ENCODE results near the gene DNAH12. TPM values are rescaled to one million over a fixed set of nuclear protein-coding genes. Genes with fewer than 3 reads are reported as not detected.

DNAH12 gene, protein sequence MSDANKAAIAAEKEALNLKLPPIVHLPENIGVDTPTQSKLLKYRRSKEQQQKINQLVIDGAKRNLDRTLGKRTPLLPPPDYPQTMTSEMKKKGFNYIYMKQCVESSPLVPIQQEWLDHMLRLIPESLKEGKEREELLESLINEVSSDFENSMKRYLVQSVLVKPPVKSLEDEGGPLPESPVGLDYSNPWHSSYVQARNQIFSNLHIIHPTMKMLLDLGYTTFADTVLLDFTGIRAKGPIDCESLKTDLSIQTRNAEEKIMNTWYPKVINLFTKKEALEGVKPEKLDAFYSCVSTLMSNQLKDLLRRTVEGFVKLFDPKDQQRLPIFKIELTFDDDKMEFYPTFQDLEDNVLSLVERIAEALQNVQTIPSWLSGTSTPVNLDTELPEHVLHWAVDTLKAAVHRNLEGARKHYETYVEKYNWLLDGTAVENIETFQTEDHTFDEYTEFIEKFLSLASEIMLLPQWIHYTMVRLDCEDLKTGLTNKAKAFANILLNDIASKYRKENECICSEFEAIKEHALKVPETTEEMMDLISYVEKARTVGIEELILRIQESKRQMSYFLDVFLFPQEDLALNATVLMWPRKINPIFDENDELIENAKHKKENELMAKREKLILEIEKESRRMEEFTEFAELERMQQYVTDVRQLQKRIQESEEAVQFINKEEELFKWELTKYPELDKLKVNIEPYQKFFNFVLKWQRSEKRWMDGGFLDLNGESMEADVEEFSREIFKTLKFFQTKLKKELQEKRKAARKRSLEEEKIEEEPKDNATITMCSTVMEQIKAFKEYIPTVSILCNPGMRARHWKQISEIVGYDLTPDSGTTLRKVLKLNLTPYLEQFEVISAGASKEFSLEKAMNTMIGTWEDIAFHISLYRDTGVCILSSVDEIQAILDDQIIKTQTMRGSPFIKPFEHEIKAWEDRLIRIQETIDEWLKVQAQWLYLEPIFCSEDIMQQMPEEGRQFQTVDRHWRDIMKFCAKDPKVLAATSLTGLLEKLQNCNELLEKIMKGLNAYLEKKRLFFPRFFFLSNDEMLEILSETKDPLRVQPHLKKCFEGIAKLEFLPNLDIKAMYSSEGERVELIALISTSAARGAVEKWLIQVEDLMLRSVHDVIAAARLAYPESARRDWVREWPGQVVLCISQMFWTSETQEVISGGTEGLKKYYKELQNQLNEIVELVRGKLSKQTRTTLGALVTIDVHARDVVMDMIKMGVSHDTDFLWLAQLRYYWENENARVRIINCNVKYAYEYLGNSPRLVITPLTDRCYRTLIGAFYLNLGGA (N-terminal part only)
- 0.21 TPM for total RNA-seq

DNA sequence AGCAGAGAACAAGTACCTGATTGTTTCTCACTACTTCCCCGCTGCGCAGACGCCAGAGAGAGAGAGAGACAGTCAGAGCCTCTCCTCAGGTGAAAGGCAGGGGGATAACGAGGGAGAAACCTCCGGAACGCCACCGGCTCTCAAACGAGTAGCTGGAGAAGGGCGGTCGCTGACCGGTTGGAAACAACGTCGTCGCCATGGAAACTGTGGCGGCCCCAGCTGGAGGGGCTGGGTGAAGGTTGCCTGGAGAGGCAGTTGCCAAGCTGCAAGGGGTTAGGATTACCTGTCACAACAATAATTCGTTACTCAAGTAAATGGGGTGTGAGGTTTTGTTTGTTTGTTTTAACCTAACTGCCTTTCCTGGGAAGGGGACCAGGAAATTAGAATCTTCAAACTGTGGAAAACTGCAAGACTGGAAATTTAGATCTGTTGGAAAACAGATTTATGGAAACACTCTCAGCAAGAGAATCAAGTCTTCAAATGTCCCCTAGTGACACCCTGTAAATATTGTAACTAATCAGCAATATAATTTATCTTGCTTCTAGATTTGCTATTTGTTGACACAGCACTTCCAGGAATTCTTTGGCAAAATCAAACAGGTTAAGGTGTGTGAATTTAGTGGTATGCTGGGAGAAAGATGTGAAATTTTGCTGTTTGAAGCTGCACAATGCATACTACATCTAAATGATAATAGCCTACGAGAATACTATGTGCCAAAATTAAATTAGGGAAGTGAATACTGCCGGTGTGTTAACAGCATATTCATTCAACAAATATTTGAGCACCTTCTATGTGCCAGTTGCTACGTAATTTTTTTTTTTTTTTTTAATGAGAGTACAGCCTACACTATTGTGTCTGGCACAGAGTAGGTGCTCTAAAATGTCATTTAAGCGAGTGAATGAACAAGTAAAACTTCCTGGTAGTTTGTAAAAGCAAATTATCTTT lies at the start of gene DNAH12:
Gene DNAH12 (minus strand): TSS at position 164 of the 945 bp plus-strand sequence. CDS start 1,474 bp downstream, outside the sequence.
- peak; percentile 81 for DNase-seq

DNA sequence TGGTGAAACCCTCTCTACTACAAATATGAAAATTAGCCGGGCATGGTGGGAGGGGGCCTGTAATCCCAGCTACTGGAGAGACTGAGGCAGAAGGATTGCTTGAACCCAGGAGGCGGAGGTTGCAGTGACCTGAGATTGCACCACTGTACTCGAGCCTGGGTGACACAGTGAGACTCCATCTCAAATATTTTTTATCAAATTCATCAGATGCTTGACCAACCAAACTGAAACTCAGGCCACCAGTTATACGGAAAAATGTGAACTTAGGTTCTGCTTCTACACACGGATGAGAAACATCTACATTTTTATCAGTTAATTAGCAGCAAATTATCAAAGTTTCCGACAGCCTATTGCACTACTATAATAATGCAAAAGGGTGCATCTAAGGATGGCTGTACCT lies 48.2 kb upstream of the DNAH12 start:
- DNase-seq, result no peak

DNA sequence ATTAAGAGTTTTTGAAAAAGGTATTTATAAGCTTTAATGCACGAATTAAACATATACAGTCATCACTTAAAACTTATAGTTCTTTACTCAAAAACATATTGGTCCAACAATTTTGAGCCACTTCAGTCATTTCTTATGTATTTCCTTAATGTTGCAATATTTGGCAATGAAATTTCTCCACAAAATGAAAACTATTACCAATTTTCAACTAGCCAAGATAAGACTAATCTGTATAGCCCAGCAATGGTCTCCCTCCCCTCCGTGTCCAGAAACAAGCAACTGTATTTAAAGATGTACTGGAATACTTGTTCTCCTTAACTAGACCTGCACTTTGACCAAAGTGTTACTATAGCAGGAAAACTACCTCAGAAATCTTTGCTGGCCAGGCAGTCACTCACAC lies 43.8 kb upstream of the DNAH12 start:
- DNase-seq, result no peak

DNA sequence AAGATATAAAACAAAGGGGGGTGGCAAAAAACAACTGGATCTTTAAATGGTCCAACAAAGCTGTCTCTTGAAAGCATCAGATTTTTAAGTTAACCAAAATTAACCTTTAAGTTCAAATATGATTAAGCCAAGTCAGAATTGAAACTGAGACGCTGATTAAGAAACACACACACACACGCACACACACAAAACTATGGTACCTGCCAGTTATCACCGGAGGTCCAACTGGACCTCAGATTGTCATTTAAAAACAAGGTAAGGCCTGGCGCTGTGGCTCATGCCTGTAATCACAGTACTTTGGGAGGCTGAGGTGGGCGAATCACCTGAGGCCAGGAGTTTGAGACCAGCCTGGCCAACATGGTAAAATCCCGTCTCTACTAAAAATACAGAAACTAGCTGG lies 42.6 kb upstream of the DNAH12 start:
- DNase-seq, result no peak

DNA sequence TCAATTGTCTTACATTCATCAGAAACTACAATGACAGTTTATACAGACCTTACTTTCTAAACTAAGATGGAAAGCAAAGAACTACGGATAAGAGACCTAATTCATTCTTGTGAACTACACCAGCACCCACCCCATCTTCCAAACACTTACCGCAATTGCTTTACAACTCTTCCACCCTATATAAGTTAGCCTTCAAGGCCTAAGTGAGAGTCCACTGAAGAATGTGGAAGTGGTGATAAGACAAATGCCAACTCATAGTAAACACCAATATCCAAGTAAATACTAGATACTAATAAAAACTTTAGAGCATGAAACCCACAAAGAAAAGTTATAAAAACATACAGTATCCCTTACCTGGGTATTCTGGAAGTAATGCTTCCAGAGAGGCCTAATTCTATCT lies 39.4 kb upstream of the DNAH12 start:
- DNase-seq, result no peak

DNA sequence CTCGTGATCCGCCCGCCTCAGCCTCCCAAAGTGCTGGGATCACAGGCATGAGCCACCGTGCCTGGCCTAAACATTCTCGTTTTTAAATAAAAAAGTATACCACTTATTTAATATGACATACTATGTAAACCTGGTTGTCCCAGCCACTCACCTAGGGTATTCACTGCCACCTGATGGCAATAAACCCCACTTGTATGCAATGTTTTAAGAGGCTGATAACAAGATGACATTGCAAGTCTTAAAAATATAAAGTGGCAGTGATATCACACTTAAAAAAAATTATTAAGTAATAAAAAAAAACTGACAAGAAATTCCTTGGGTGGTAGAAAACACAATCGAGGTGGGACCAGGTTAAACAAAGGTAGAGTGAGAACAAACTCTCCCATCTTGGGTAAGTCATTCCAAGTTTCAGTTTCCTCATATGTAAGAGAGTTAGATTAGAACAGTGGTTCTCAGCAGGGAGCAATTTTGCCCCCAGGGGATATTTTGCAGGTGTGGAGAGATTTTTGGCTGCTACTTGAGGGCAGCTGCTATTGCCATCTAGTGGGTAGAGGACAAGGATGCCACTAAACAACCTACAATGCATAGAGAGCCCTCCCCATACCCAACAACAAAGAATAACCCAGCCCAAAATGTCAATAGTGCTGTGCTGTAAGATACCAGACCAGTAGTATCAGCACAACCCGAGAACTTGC lies 38.5 kb upstream of the DNAH12 start:
- DNase-seq, result no peak

DNA sequence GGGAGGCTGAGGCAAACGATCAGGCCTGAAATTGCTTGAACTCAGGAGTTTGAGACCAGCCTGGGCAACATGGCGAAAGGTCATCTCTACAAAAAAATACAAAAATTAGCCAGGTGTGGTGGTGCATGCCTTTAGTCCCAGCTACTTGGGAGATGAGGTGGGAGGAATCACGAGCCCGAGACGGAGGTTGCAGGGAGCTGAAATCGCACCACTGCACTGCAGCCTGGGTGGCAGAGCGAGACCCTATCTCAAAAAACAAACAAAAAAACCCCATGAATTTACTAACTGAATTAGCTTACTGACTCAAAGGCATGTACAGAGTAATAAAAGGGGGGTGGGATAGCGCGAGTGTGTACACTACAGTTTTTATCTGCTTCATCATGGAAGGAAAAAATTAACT lies 33.7 kb upstream of the DNAH12 start:
- DNase-seq, result no peak

DNA sequence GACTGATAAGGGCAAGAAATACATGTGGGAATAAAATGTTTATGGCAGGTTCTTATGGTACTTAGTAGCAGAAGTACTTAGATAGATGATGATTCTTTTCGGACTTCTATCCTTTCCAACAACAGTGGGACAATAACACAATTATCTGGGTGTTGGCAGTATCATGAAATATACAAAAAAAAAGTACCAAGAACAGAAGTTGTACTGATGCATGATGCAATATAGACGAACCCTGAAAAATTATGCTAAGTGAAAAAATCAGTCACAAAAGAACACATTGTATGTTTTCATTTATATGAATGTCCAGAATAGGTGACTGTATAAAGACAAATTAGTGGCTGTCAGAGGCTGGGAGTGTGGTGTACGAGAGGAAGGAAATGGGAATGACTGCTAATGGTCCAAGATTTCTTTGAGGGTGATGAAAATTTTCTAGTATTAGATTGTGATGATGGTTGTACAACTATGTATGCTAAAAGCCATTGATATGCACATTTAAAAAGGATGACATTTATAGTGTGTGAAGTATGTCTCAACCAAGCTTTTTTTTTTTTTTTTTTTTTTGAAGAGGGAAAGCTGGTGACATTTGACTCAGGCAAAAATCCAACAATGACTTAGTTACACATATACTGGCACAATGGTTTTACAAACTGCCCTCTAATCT lies 32.0 kb upstream of the DNAH12 start:
- DNase-seq, result no peak

DNA sequence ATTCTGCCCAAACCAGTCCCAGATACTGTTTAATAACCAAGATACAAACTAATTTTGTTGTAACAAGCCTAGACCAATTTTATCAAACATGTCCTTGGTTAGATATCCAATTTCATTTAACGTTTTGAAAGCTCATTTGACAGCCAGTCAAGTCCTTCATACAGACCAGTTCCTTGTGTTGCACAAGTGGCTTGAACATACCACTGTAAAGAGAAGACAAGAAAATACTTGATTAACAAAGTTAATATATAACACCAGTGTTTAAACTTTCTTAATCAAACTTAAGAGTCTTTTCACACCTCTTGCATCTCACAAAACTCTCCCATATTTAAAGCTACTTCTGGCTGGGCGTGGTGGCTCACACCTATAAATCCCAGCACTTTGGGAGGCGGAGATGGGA lies 28.0 kb upstream of the DNAH12 start:
- DNase-seq, result no peak

DNA sequence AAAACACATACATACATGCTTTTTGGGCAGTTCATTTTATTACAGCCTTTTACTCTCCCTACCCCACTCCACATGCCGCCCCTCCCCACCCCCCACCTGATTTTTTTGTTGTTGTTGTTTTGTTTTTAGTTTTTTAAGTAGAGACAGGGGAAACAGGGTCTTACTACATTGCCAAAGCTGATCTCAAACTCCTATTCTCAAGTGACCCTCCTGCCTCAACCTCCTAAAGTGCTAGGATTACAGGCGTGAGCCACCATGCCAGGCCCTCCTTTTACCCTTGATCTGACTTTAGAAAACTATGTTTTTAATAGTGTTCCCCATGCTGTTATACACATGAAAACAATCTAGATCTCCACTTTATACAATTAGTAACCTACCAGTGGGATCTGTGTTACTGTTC lies 26.7 kb upstream of the DNAH12 start:
- DNase-seq, result no peak

DNA sequence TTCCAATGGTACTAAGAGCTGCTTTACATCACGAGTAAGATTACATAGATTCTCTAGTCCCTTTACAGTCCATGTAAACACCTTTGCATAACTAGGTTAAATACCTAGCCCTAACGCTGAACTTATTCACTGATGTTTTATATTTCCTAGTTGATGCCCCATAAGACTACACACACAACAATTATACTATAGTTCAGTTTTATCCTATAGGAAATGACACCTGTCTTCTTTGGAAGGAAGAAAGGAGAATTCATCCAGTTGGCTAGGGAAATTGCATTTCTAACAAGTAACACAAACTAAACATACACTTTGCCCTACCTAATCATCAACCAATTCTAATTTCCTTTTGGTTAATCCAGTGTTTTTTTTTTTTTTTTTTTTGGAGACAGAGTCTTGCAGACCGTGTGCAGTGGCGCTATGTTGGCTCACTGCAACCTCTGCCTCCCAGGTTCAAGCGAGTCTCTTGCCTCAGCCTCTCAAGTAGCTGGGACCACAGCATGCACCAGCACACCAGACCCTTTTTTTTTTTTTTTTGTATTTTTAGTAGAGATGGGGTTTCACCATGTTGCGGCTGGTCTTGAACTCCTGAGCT lies 25.8 kb upstream of the DNAH12 start:
- DNase-seq, result no peak

DNA sequence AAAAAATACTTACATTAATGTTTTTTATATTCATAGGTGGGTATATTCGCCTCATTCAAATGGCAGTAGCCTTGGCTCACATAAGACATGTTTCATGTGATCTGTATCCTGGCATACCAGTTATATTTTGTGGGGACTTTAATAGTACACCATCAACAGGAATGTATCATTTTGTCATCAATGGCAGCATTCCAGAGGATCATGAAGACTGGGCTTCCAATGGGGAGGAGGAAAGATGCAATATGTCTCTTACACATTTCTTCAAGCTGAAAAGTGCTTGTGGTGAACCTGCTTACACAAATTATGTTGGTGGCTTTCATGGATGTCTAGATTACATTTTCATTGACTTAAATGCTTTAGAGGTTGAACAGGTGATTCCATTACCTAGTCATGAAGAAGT lies 15.4 kb upstream of the DNAH12 start:
- no peak for DNase-seq

DNA sequence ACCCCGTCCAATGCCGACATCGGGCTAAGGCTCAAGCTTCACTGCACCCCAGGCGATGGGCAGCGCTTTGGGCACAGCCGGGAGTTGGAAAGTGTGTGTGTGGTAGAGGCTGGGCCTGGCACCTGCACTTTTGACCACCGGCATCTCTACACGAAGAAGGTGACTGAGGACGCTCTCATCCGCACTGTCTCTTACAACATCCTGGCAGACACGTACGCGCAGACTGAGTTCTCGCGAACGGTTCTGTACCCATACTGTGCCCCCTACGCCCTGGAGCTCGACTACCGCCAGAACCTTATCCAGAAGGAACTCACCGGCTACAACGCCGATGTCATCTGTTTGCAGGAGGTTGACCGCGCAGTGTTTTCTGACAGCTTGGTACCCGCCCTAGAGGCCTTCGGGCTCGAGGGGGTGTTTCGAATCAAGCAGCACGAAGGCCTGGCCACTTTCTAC lies 13.0 kb upstream of the DNAH12 start:
- peak; percentile 14 for DNase-seq

DNA sequence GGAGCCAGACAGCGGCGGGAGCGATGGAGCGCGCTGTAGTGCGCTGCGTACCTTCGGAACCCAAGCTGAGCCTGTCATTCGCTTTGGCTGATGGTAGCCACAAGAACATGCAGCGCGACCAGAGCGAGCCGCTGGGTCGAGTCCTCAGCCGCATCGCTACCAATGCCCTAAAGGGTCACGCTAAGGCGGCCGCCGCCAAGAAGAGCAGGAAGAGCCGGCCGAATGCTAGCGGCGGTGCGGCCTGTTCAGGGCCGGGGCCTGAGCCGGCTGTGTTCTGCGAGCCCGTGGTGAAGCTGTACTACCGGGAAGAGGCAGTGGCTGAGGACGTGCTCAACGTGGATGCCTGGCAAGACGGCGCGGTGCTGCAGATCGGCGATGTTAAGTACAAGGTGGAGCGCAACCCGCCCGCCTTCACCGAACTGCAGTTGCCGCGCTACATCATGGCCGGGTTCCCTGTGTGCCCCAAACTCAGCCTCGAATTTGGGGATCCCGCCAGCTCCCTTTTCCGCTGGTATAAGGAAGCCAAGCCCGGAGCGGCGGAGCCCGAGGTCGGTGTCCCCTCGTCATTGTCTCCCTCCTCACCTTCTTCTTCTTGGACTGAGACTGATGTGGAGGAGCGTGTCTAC lies 12.4 kb upstream of the DNAH12 start:
- no peak for DNase-seq

DNA sequence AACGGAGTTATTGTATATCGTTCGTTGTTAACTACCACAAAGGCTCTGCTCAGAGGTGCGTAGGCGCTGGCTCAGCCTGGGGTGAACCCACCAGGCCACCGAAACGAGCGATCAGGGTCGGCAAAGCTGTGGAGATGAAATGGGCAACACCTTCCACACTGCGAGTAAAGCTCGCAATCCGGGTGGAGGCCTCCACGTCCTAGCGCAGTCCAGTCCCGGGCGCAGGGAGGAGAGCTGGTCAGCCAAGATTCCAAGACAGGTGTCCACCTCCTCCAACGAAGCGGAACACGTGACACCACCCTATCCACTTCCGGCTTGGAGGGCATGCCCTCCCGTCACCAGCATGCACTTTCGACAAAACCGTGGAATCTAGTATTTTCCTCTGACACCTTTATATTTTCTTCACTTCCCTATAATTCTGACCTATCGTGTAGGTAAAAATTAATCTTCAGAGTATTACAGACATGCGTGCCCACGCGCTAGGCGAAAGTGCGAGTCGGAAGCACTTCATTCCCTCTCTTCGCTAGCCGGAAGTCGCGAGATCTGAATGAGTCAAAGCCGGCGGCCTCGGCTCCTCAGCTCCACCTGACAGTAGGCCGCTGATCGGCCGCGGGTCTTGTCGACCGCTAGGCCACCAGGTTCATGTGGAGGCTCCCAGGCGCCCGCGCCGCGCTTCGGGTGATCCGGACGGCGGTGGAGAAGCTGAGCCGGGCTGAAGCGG lies 11.8 kb upstream of the DNAH12 start, which contains the start of gene PDE12:
Gene PDE12 (plus strand): TSS at position 537 of the 721 bp plus-strand sequence. CDS start 106 bp downstream, at position 643.
- DNase-seq, result peak; percentile 92

DNA sequence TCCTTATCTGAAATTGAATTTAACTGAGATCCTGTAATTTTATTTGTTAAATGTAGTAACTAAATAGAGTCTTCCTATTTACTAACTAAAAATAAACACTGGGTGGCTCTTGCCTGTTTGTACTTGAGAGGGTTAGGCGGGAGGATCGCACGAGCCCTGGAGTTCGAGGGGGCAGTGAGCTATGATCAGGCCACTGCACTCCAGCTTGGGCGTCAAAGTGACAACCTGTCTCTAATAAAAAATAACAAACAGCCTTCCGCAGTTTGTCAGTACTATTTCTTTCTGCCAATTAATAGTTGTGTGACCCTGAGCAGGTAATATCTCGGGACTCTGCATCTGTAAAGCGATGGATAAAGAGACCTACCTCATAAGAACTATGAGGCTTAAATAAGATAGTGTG lies 11.2 kb upstream of the DNAH12 start:
- peak; percentile 6 for DNase-seq

DNA sequence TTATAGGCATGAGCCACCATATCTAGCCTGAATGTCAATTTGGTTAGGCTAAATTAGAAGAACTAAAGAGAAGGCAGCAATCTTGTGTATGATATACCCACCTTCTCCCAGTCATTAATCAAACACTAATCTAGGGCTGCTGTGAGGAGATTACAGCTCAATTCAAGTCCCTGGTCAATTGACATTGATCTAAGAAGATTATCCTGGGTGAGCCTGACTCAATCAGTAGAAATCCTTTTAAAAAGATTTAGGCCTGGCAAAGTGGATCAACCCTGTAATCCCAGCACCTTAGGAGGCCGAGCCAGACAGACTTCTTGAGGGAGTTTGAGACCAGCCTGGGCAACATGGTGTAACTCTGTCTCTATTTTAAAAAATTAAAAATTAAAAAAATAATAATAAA lies 2.5 kb upstream of the DNAH12 start:
- no peak for DNase-seq

DNA sequence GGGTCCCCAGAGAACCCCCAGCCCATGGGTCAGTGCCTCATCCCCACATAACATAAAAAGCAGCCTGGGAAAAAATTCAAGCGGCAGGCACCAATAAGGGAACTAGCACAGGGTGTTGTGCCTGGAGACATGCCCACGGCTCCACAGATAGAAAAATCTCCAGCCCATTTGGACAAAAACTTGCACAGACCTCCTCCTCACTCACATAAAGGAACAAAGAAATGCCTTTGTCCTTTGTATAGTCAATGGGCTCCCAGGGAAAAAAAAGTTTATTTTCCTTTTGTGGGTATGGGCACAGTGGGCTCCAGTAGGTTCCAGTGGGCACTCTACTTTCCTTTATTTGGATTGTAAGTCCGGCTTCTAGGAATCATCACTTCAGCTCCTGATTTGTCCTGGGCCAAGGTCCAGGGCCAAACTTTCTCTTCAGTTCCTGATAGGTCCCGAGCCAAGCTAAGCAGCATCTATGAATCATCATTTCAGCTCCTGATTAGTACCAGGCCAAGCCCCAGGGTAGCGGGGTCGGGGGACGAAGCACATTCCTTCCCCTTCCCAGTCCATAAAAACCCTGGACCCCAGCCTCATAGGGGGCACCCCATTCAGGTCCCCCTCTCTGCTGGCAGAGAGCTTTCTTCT lies 1.6 kb upstream of the DNAH12 start:
- no peak for DNase-seq

Measured in tongue (tissue), 2 donors.